ENCODE measurements around the gene MGAT3.

MGAT3 gene

DNA sequence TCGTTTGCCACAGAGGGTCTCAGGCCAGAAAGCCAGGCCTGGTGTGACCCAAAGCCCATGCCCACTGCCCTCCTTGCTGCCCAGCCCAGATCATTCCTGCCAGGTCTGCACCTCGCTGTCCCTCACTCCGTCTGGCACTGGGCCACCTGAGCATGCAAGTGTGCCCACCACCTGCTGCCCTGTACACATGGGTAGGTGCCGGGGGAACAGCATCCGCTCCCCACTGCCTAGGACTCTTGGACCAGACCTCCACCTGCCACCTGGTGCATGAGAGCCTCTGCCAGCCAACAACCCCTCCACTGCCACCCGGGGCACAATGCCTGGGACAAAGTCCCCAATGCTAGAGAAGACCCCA lies 12.5 kb downstream of the MGAT3 start:
- no peak overlapping the region for H3K27ac ChIP-seq
- no peak for TF ChIP-seq ZFX (IDR thresholded peaks at IDR 0.05)
- TF ChIP-seq, protein P1, sequence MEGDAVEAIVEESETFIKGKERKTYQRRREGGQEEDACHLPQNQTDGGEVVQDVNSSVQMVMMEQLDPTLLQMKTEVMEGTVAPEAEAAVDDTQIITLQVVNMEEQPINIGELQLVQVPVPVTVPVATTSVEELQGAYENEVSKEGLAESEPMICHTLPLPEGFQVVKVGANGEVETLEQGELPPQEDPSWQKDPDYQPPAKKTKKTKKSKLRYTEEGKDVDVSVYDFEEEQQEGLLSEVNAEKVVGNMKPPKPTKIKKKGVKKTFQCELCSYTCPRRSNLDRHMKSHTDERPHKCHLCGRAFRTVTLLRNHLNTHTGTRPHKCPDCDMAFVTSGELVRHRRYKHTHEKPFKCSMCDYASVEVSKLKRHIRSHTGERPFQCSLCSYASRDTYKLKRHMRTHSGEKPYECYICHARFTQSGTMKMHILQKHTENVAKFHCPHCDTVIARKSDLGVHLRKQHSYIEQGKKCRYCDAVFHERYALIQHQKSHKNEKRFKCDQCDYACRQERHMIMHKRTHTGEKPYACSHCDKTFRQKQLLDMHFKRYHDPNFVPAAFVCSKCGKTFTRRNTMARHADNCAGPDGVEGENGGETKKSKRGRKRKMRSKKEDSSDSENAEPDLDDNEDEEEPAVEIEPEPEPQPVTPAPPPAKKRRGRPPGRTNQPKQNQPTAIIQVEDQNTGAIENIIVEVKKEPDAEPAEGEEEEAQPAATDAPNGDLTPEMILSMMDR (conservative IDR thresholded peaks at IDR 0.05), result no peak

DNA sequence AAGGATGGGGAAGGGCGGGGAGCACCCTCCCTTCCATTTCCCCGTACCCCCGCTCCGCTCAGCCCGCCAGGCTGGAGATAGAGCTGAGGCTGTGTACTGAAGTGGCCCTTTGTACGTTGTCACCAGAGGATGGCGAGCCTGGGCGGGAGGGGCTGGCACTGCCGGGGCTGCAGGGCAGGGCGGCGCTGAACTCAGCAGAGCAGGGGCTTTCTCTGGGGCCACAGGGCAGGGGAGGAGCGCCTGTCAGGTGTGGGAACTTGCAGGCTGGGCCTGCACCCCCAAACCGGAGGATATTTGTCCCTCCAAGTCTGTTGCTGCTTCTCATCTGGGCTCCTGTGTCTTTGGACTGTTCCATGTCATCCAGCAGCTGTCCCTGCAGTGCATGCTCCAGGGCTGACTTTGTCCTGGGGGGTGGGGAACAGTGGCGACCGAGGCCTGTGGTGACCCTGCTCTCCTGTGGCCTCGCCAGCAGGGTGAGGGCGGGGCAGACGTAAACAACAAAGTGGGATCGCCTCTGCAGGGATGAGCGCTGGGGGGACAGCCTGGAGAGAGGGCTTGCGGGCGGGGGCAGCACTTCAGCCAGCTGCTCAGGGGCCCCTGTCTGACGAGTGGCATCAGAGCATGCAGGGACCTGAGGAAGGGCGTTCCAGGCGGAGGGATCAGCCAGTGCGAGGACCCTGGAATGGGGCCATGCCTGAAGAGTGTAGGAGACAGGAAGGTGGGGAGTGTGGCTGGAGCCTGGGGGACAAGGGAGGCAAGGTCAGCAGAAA lies 13.1 kb downstream of the MGAT3 start:
- H3K27ac ChIP-seq, result no peak overlapping the region
- TF ChIP-seq ZFX (IDR thresholded peaks at IDR 0.05), result no peak
- TF ChIP-seq, protein P1 (conservative IDR thresholded peaks at IDR 0.05), result no peak

- H3K27ac ChIP-seq, result no peak overlapping the region
- TF ChIP-seq, protein P1 (conservative IDR thresholded peaks at IDR 0.05), result no peak
- TF ChIP-seq ZFX (IDR thresholded peaks at IDR 0.05), result no peak
Measured at GRCh38 chr22:39470451-39471291, 13.9 kb downstream of the MGAT3 start.

DNA sequence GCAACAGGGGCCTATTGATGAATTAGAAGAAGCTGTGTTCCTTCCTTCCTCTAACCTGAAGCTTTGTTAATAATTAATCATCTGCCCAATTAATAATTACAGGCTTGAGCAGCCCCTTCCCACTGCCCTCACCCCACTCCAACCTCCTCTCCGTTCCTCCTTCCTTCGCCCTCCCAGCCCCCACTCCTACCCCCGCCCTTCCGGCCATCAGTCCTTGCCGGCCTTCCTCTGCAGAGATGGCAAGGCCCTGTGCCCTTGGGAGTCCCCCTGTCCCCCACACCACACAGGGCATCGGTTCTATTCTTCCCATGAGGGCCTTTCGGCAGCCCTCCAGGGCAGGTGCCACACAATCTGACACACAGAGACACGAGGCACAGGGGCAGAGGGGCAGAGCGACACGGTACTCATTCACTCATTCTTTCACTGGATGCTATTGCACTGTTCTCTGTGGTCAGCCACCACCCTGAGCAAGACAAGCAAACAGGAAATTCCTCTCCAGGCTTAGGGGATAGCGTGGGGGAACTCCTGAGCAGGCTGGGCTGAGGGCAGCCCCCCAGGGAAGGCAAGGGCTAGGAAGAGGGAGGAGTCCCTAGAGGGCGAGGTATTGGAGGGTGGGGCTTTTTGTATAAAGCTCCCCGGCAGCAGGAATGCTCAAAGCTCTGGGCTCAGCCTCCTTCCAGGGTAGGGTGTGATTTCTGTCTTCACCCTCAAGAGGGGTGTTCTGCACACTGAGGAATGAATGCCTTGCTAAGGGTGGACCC lies 14.7 kb downstream of the MGAT3 start:
- H3K27ac ChIP-seq, result no peak overlapping the region
- TF ChIP-seq, protein P1 (conservative IDR thresholded peaks at IDR 0.05), result no peak
- TF ChIP-seq ZFX (IDR thresholded peaks at IDR 0.05), result no peak

GRCh38 chr22:39472570-39473556 lies 16.1 kb downstream of the MGAT3 start:
- TF ChIP-seq, protein P1 (conservative IDR thresholded peaks at IDR 0.05), result no peak
- TF ChIP-seq ZFX (IDR thresholded peaks at IDR 0.05), result no peak
- no peak overlapping the region for H3K27ac ChIP-seq

- TF ChIP-seq, protein P1 (conservative IDR thresholded peaks at IDR 0.05), result no peak
- no peak for TF ChIP-seq ZFX (IDR thresholded peaks at IDR 0.05)
- H3K27ac ChIP-seq, result no peak overlapping the region
Measured at GRCh38 chr22:39473851-39474250, 17.0 kb downstream of the MGAT3 start.

Data from C4-2B (cell line).